Transverse colon (tissue), 4 donors: ENCODE results near the gene TAOK3. TPM values are rescaled to one million over a fixed set of nuclear protein-coding genes. Genes with fewer than 3 reads are reported as not detected.

Source experiments
- DNase-seq: peaks from one replicate; pipeline ENCODE4 v3.0.0-alpha.2; 2019
- H3K27ac ChIP-seq, 4 donors: fragments of 200-600 bp; sonication (generic); 2 replicates each; pipeline ENCODE4 v1.5.1; 2016 to 2018; ENCODE audit warnings: inconsistent platforms in 4 of 4
- H3K27me3 ChIP-seq: fragments of 200-600 bp; sonication (generic); 2 replicates; pipeline ENCODE4 v1.5.1; 2017; ENCODE audit warnings: inconsistent platforms
- H3K36me3 ChIP-seq, 4 donors: fragments of 200-600 bp; sonication (generic); 2 replicates each; pipeline ENCODE4 v1.5.1; 2017 to 2019; ENCODE audit warnings: inconsistent platforms in 4 of 4
- H3K4me1 ChIP-seq, 4 donors: fragments of 200-600 bp; sonication (generic); 2 replicates each; pipeline ENCODE4 v1.5.1; 2017 to 2020; ENCODE audit warnings: inconsistent platforms in 4 of 4
- H3K4me3 ChIP-seq, 4 donors: fragments of 200-600 bp; sonication (generic); 1 replicate in 1 of 4; 2 replicates in 3 of 4; pipeline versions ENCODE4 v1.5.1 to v1.6.1; 2017 to 2019; ENCODE audit warnings: inconsistent platforms in 4 of 4
- H3K9me3 ChIP-seq, 2 donors: fragments of 200-600 bp; sonication (generic); 2 replicates each; pipeline ENCODE4 v1.5.1; 2017 to 2019; ENCODE audit warnings: inconsistent platforms in 2 of 2
- EP300 ChIP-seq: sonication (generic); formaldehyde crosslinking; IDR thresholded peaks from one replicate; pipeline ENCODE4 v1.6.1; 2017; ENCODE audit warnings: antibody characterized with exemption, low read depth
- POLR2A ChIP-seq: fragments of 450-650 bp; IDR thresholded peaks from one replicate; pipeline ENCODE4 v1.6.1; 2016; ENCODE audit warnings: antibody characterized with exemption, mild to moderate bottlenecking, moderate library complexity
- POLR2AphosphoS5 ChIP-seq, 3 donors: sonication (generic); formaldehyde crosslinking; IDR thresholded peaks; one replicate each; pipeline ENCODE4 v1.6.1; 2016; ENCODE audit warnings: antibody characterized with exemption in 3 of 3
- WGBS, 2 donors: methylation state at CpG; one replicate each; pipeline ENCODE4 v1.1.5; 2018; ENCODE audit warnings: low coverage in 1 of 2; 5-methylcytosine and 5-hydroxymethylcytosine counted together
- in situ Hi-C, 4 donors: fragments of 200-750 bp; cut with MboI; loops; one replicate each; pipeline versions ENCODE4 v1.15.0 to v1.15.1; 2017; ENCODE audit warnings: low sequenced_read_pairs in 3 of 4, low pct_ligation_motif_present in 1 of 4, low pct_unique_long_range_greater_than_20kb in 1 of 4
- intact Hi-C: fragments of 100-400 bp; cut with DNase I; formaldehyde crosslinking; loops from one replicate; pipeline ENCODE4 v1.15.1; 2023; ENCODE audit warnings: low total_unique reads
- total RNA-seq, 4 donors: library from RNA; depleted of rRNA; stranded (reverse); fragments of >200 nt; gene quantifications; one replicate each; pipeline ENCODE4 v1.1.0, GENCODE V29; 2016
- TF ChIP-seq, protein P1 (sequence below), 5 experiments: fragments of 200-600 bp in 3 of 5; fragments of 450-650 bp in 2 of 5; sonication (generic) in 3 of 5; IDR thresholded peaks; 1 replicate in 2 of 5; 2 replicates in 3 of 5; pipeline ENCODE4 v1.5.1; 2016 to 2017; ENCODE audit warnings: antibody characterized with exemption in 5 of 5, inconsistent platforms in 3 of 5, mild to moderate bottlenecking in 2 of 5, moderate library complexity in 1 of 5

TAOK3 gene
- total RNA-seq, 4 donors from 2014 or later: 40.4 to 93.2 (median 79.2) TPM

- Histone ChIP-seq H3K36me3 (peaks cover 0 to 19% (median 8%) of the 10 kb centered on the region in 4 donors), H3K27me3 (no peaks in the 10 kb centered on the region), H3K27ac (peak within 1 kb of the TSS; percentile 89 to 95 (median 93)), H3K9me3 (no peaks in the 10 kb centered on the region), H3K4me3 (peak within 1 kb of the TSS; percentile 80 to 92 (median 90)), H3K4me1 (peaks cover 7 to 35% (median 27%) of the 10 kb centered on the region in 4 donors)
- WGBS, 2 donors: 1% methylated on average over 63 of the region's 102 CpGs; no CpG with 5 or more reads in 1 of the 2 donors
- DNase-seq: peak; percentile 96
- TF ChIP-seq EP300 (no peak), POLR2A (peak; percentile 46), POLR2AphosphoS5 (IDR thresholded peaks at IDR 0.05) (peak; percentile 21 to 78 (median 57))
- TF ChIP-seq, protein P1, sequence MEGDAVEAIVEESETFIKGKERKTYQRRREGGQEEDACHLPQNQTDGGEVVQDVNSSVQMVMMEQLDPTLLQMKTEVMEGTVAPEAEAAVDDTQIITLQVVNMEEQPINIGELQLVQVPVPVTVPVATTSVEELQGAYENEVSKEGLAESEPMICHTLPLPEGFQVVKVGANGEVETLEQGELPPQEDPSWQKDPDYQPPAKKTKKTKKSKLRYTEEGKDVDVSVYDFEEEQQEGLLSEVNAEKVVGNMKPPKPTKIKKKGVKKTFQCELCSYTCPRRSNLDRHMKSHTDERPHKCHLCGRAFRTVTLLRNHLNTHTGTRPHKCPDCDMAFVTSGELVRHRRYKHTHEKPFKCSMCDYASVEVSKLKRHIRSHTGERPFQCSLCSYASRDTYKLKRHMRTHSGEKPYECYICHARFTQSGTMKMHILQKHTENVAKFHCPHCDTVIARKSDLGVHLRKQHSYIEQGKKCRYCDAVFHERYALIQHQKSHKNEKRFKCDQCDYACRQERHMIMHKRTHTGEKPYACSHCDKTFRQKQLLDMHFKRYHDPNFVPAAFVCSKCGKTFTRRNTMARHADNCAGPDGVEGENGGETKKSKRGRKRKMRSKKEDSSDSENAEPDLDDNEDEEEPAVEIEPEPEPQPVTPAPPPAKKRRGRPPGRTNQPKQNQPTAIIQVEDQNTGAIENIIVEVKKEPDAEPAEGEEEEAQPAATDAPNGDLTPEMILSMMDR (IDR thresholded peaks at IDR 0.05): peak; percentile 95 to 99 (median 97)
- in situ Hi-C loops (loop anchor here in 2 of 4 donors (5.0 to 10.0 kb wide), 2 partner anchors 192 to 194 kb away; no protein-coding TSS in a partner anchor), intact Hi-C loops (loop anchor here (5.0 kb wide), 1 partner anchor 194 kb away; no protein-coding TSS in a partner anchor)
Observed at GRCh38 chr12:118376089-118377020, 3.6 kb upstream of the TAOK3 start, which contains the start of gene SUDS3. TSS of gene SUDS3 (plus strand) at chr12:118376555. CDS start at chr12:118376692, 137 bp downstream.

- no peak for TF ChIP-seq POLR2AphosphoS5 (IDR thresholded peaks at IDR 0.05)
- TF ChIP-seq, protein P1 (IDR thresholded peaks at IDR 0.05): no peak
- TF ChIP-seq EP300: no peak
- no peak for TF ChIP-seq POLR2A
- Histone ChIP-seq H3K27ac (peak overlapping the region; percentile 89 to 95 (median 93)), H3K27me3 (no peaks in the 10 kb centered on the region), H3K4me1 (peaks cover 14 to 45% (median 34%) of the 10 kb centered on the region in 4 donors), H3K9me3 (no peaks in the 10 kb centered on the region), H3K4me3 (peak overlapping the region in 1 of 4 donors; percentile 80), H3K36me3 (peaks cover 0 to 9% (median 3%) of the 10 kb centered on the region in 4 donors)
- intact Hi-C loops: loop anchor here (5.0 kb wide), 1 partner anchor 193 kb away; no protein-coding TSS in a partner anchor
- in situ Hi-C loops: loop anchor here in 2 of 4 donors (5.0 to 10.0 kb wide), 2 partner anchors 191 to 193 kb away; no protein-coding TSS in a partner anchor
- DNase-seq: no peak
- WGBS, 2 donors: 70 to 83% methylated on average over 10 of the region's 10 CpGs
Observed at GRCh38 chr12:118375348-118375747, 2.6 kb upstream of the TAOK3 start.

- peak overlapping the region; percentile 89 to 95 (median 93) for H3K27ac ChIP-seq
Observed at GRCh38 chr12:118374909-118375308, 2.2 kb upstream of the TAOK3 start.

More at GRCh38 chr12:118374909-118375308, 2.2 kb upstream of the TAOK3 start:
- in situ Hi-C loops (loop anchor here in 3 of 4 donors (5.0 to 25.0 kb wide), 3 partner anchors 188 to 193 kb away; no protein-coding TSS in a partner anchor), intact Hi-C loops (loop anchor here (5.0 kb wide), 1 partner anchor 193 kb away; no protein-coding TSS in a partner anchor)
- Histone ChIP-seq H3K36me3 (peaks cover 0 to 5% (median 1%) of the 10 kb centered on the region in 4 donors), H3K4me1 (peaks cover 14 to 49% (median 34%) of the 10 kb centered on the region in 4 donors), H3K4me3 (no peak overlapping the region), H3K9me3 (no peaks in the 10 kb centered on the region), H3K27me3 (no peaks in the 10 kb centered on the region)
- 81 to 86% methylated on average over 5 of the region's 5 CpGs for WGBS, 2 donors
- TF ChIP-seq, protein P1 (IDR thresholded peaks at IDR 0.05): no peak
- TF ChIP-seq POLR2AphosphoS5 (IDR thresholded peaks at IDR 0.05) (peak in 1 of 3 donors; percentile 15), EP300 (no peak), POLR2A (no peak)
- no peak for DNase-seq
